Motor neuron (in vitro differentiated cells): Measurements from ENCODE around the gene NKX6-2. TPM values are rescaled to one million over a fixed set of nuclear protein-coding genes. Genes with fewer than 3 reads are reported as not detected.
"Not testable (repeated sequence)": the region's sequence is repeated elsewhere in the genome, so short reads cannot be mapped to it uniquely, and the experiment has no call there.

Experiments
- ATAC-seq, 8 experiments: fragments of 200-7000 bp; cut with Tn5 transposase; replicated peaks in 6 of 8; 2 replicates each; pipeline ENCODE4 v1.8.0; 2021; ENCODE audit warnings: mild to moderate bottlenecking in 8 of 8, moderate library complexity in 8 of 8
- H3K27ac ChIP-seq, 2 donors: fragments of 250-450 bp; sonication (Bioruptor Pico); 2 replicates each; pipeline ENCODE4 v1.9.0; 2021; ENCODE audit warnings: antibody characterized with exemption in 2 of 2, mild to moderate bottlenecking in 2 of 2, moderate library complexity in 1 of 2
- H3K4me1 ChIP-seq, 2 donors: fragments of 250-450 bp; sonication (Bioruptor Pico); replicated peaks in 1 of 2; 2 replicates each; pipeline ENCODE4 v1.6.1; 2021; ENCODE audit warnings: antibody characterized with exemption in 2 of 2, mild to moderate bottlenecking in 2 of 2, moderate library complexity in 1 of 2
- H3K4me3 ChIP-seq, 5 donors: fragments of 250-450 bp; sonication (Bioruptor Pico); 2 replicates each; pipeline ENCODE4 v1.9.0; 2021; ENCODE audit warnings: antibody characterized with exemption in 5 of 5, mild to moderate bottlenecking in 5 of 5, moderate library complexity in 4 of 5
- WGBS, 10 experiments: fragments of 450-650 bp; shearing (Covaris generic); methylation state at CpG; one replicate each; pipeline ENCODE4 v1.0.0; 2022; 5-methylcytosine and 5-hydroxymethylcytosine counted together
- in situ Hi-C, 9 experiments: fragments of 400-800 bp; cut with MboI; loops; one replicate each; pipeline ENCODE4 v1.15.0; 2021; ENCODE audit warnings: low sequenced_read_pairs in 9 of 9, low pct_unique_long_range_greater_than_20kb in 2 of 9; ENCODE audit not compliant: unreplicated experiment in 9 of 9
- total RNA-seq, 8 experiments: library from RNA; unstranded; fragments of 300-600 nt; gene quantifications; 2 replicates each; pipeline versions ENCODE4 v1.2.3 to v1.2.4, GENCODE V29; 2022

NKX6-2 gene
- total RNA-seq, 8 experiments from 2014 or later = 0.13 to 6.8 (median 0.61) TPM

DNA sequence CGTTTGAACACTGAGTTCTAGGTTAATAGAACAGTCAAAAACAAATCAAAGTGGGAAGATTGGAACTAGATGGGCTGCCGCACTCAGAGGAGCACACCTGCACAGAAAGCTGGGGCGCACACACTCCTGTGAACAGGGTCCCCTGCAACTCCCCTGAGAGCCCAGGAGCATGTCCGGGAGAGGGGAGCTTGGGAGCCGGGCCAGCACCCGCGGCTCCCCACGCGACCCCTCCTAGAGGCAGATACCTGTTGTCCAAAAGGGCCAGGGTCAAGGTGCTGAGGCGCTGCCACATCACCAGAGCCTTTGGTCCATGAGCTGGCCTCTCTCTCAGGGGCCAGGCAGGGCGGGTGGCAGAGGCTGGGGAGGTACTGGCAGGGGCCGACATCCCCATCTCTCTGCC, 5.6 kb downstream of the NKX6-2 start:
- H3K4me3 ChIP-seq = no peak overlapping the region
- H3K4me1 ChIP-seq = peaks cover 8 to 24% of the 10 kb centered on the region in 2 donors
- ATAC-seq = no peak
- no peak overlapping the region for H3K27ac ChIP-seq
- 60 to 93% (median 75%) methylated on average over 1 to 4 of the region's 12 CpGs; no CpG with 5 or more reads in 6 of the 10 experiments for WGBS, 10 experiments
- in situ Hi-C loops = loop anchor here in 1 of 9 experiments (25.0 kb wide), 1 partner anchor 118 kb away; no protein-coding TSS in a partner anchor

DNA sequence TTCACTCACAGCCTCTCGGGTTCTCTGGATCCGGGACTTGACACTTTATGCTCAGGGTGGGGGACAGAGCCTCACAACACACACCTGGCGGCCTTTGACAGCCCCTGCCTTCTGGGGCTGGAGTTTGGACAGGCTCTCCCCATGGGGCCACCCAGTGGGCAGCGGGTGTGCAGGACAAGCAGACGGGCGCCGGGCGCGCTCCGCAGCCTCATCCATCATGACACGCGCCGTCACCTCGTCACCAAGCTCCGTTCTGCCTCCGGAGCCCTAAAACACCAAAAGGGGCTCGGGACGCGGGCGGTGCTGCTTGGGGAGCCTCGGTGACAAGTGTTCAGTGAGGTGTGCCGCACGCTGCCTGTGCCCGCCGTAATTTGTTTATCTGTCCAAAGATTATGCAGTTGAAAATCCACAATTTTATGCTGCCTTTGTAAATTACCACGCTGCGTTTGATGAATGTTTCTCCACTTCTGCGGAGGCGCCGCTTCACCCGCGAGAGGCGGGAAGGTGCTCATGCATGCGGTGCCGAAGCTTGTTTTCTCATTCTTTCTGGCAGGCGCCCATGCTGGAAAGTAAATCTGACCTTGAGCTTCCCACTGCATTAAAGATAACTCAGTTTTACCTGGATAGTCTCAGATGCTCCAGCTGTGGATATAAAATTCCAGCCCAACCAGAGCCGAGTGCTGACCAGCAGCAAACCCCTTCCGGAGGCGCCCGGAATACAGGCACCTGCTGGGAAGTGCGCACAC, 6.2 kb downstream of the NKX6-2 start:
- ATAC-seq = no peak
- no peak overlapping the region for H3K4me3 ChIP-seq
- H3K4me1 ChIP-seq = peaks cover 8 to 21% of the 10 kb centered on the region in 2 donors
- in situ Hi-C loops = loop anchor here in 1 of 9 experiments (25.0 kb wide), 1 partner anchor 117 kb away; no protein-coding TSS in a partner anchor
- no peak overlapping the region for H3K27ac ChIP-seq
- 70 to 88% (median 84%) methylated on average over 2 to 24 of the region's 41 CpGs; no CpG with 5 or more reads in 6 of the 10 experiments for WGBS, 10 experiments

- WGBS, 10 experiments = 89 to 100% (median 98%) methylated on average over 1 to 8 of the region's 14 CpGs; no CpG with 5 or more reads in 6 of the 10 experiments
These were observed 8.5 kb downstream of the NKX6-2 start for GRCh38 chr10:132777441-132777840.

DNA sequence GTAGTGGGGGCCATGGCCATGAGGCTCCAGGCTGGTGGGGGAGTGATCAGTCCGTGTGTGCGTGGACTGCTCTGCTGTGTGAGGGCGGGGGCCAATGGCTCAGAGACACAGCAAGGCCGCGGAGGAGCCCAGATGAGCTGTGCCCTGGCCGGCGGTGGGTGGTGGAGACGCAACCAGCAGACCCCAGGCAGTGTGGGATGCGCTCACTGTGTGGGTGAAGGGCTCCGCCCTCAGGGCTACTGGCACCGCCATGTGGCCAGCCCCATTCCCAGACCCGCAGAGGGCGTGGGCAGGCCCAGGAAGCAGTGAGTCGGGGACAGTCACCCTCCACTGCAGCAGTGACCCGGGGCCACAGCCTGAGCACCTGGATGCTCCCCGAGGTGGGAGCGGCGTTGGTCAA, 9.1 kb downstream of the NKX6-2 start:
- H3K27ac ChIP-seq = no peak overlapping the region

More at GRCh38 chr10:132777441-132777840, 8.5 kb downstream of the NKX6-2 start:
- Histone ChIP-seq H3K4me3 (no peak overlapping the region), H3K27ac (no peak overlapping the region), H3K4me1 (peaks cover 3 to 4% of the 10 kb centered on the region in 2 donors)
- no peak for ATAC-seq
- in situ Hi-C loops = loop anchor here in 1 of 9 experiments (25.0 kb wide), 1 partner anchor 115 kb away; no protein-coding TSS in a partner anchor

DNA sequence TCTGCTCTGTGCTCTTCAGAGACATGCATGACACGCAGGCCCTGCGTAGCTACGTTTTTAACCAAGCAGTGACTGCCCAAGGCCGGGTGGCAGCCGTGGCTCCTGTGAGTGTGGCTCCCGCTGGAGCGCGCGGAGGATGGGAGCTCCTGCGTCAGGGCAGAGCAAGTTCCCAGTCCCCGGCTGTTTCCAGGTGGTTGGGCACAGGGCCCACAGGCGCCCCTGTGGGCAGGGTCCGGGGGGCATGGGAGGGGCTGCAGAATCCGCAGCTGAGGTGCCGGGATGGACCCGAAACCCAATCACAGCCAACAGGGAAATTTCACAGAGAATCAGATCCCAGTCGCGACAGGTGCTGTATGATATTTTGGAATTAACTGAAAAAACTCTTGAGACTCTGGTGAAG, 9.8 kb downstream of the NKX6-2 start:
- in situ Hi-C loops = loop anchor here in 1 of 9 experiments (25.0 kb wide), 1 partner anchor 114 kb away; no protein-coding TSS in a partner anchor
- Histone ChIP-seq H3K27ac (no peak overlapping the region), H3K4me3 (no peak overlapping the region), H3K4me1 (peaks cover 3 to 4% of the 10 kb centered on the region in 2 donors)
- ATAC-seq = no peak
- WGBS, 10 experiments = 95 to 100% (median 100%) methylated on average over 2 to 6 of the region's 18 CpGs; no CpG with 5 or more reads in 7 of the 10 experiments

More for the DNA sequence above, 9.1 kb downstream of the NKX6-2 start:
- Histone ChIP-seq H3K4me1 (peaks cover 3 to 4% of the 10 kb centered on the region in 2 donors), H3K4me3 (no peak overlapping the region)
- ATAC-seq = no peak
- 91% methylated on average over 6 of the region's 18 CpGs; no CpG with 5 or more reads in 9 of the 10 experiments for WGBS, 10 experiments
- in situ Hi-C loops = loop anchor here in 1 of 9 experiments (25.0 kb wide), 1 partner anchor 115 kb away; no protein-coding TSS in a partner anchor

GRCh38 chr10:132774902-132775863, 10.8 kb downstream of the NKX6-2 start:
- WGBS, 10 experiments = 80 to 90% (median 80%) methylated on average over 1 to 4 of the region's 22 CpGs; no CpG with 5 or more reads in 5 of the 10 experiments
- Histone ChIP-seq H3K4me3 (no peak overlapping the region), H3K4me1 (peaks cover 3 to 4% of the 10 kb centered on the region in 2 donors), H3K27ac (no peak overlapping the region)
- peak in 3 of 8 experiments; percentile 17 to 28 (median 17) for ATAC-seq
- in situ Hi-C loops = loop anchor here in 2 of 9 experiments (25.0 kb wide), 1 partner anchor 113 kb away; no protein-coding TSS in a partner anchor

- Histone ChIP-seq H3K4me1 (peaks cover 3 to 4% of the 10 kb centered on the region in 2 donors), H3K27ac (peak overlapping the region in 1 of 2 donors; percentile 6), H3K4me3 (no peak overlapping the region)
- WGBS, 10 experiments = 40 to 67% (median 53%) methylated on average over 2 to 12 of the region's 29 CpGs; no CpG with 5 or more reads in 6 of the 10 experiments
- in situ Hi-C loops = loop anchor here in 1 of 9 experiments (25.0 kb wide), 1 partner anchor 112 kb away; no protein-coding TSS in a partner anchor
- peak in 5 of 8 experiments; percentile 77 to 83 (median 79) for ATAC-seq
These were observed 11.6 kb downstream of the NKX6-2 start for GRCh38 chr10:132774181-132774901.

GRCh38 chr10:132772816-132773215, 13.1 kb downstream of the NKX6-2 start:
- in situ Hi-C loops = loop anchor here in 1 of 9 experiments (25.0 kb wide), 1 partner anchor 111 kb away; no protein-coding TSS in a partner anchor
- ATAC-seq, H3K4me1 ChIP-seq, H3K27ac ChIP-seq, H3K4me3 ChIP-seq: not testable (repeated sequence)
- 93% methylated on average over 3 of the region's 25 CpGs; no CpG with 5 or more reads in 9 of the 10 experiments for WGBS, 10 experiments

GRCh38 chr10:132770061-132771021, 15.6 kb downstream of the NKX6-2 start:
- H3K27ac ChIP-seq = no peak overlapping the region
- no peak overlapping the region for H3K4me3 ChIP-seq
- in situ Hi-C loops = loop anchor here in 1 of 9 experiments (25.0 kb wide), 1 partner anchor 108 kb away; no protein-coding TSS in a partner anchor
- no peak for ATAC-seq
- 90 to 100% (median 97%) methylated on average over 1 to 20 of the region's 45 CpGs; no CpG with 5 or more reads in 2 of the 10 experiments for WGBS, 10 experiments
- H3K4me1 ChIP-seq = peaks cover 0 to 2% of the 10 kb centered on the region in 2 donors

DNA sequence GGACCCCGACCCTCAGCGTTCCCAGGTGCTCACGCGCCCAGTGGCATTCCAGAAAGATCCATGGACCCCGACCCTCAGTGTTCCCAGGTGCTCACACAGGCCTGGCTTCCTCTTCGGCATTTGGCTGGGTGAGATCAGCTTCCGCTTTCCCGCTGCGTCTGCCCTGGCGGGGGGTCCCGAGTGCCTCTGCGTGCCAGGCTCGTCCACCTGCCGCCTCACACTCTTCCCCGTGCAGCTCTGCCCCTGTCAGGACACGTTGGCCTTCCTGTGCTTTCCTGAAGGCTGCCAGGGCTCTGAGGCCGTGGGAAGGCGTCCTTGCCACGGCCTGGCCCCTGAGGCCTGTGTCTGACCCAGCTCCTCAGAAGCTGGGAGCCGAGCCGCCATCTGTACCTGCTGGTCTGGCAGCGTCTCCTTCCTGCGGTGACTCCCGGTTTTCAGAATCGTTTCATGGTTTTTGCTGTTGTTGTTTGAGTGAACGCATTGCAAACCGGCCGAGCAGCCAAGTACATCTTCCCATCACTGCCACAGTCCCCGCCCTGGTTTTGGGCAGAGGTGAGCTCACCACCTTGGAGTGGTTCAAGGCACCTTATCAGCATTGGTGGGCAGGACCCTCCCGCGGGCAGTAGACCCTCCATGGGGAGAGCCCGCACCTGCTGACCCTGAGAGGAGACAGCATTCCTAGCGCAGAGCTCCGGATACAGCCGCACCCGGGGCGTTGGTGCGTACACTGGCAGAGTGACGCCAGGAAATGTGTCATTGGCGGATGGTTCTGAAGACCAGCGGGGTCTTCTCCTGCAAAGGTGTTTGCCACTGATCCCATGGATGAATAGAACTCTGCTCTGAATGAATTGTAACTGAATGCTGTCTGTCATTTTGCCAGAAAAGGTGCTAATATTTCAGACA, 17.4 kb downstream of the NKX6-2 start:
- H3K4me3 ChIP-seq = no peak overlapping the region
- no peak overlapping the region for H3K27ac ChIP-seq
- in situ Hi-C loops = loop anchor here in 1 of 9 experiments (25.0 kb wide), 1 partner anchor 106 kb away; no protein-coding TSS in a partner anchor
- no peak for ATAC-seq
- no peaks in the 10 kb centered on the region for H3K4me1 ChIP-seq
- WGBS, 10 experiments = 87 to 100% (median 96%) methylated on average over 2 to 28 of the region's 41 CpGs; no CpG with 5 or more reads in 1 of the 10 experiments
